NK-92 treated with Interleukin-12 subunit alpha and Interleukin-12 subunit beta, amount 100 ng/mL, for 24 hours (cell line): ENCODE data around the gene PLXNA2.

Source experiments
- DNase-seq: peaks from one replicate; lab custom pipeline; 2025; lab: John Stamatoyannopoulos, UW

The PLXNA2 gene

DNA sequence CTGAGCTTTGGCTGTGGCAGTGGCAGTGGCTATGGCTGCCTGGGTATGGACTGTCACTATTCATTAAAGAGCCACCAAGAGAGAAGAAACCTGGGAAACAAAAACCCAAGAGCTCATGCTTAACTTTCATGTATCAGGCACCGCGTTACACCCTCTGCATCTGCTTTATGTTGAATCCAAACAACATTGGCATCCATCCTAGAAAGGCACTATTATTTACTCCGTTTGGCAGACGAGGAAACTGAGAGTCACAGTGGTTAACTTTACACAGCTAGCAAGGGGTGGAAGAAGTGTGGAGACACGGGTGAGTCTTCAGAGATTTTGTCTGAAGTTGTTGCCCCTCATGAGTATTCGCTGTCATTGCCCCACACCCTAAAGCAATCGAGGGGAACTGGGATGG, 63.8 kb downstream of the PLXNA2 start:
- no peak for DNase-seq

DNA sequence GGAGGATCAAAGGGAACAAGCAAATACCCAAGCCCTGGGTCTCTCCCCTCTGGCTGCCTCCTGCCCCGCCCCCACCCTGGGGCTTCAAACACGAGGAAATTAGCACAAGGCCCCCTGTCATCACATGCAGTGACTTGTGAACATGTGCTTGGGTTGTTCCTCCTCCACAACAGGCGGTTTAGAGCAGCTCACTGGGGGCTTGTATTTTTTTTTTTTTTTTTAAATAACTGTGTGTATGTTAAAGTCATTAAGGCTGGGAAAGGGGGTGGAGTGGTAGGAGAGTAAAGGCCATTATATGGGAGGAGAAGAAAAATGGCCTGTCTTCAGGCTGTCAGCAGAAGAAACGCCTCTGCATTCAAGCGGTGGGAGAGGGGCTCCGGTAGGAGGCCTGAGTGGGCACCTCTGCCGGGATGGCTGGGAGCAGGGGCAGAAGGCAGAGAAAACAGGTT, 64.2 kb downstream of the PLXNA2 start:
- no peak for DNase-seq

DNA sequence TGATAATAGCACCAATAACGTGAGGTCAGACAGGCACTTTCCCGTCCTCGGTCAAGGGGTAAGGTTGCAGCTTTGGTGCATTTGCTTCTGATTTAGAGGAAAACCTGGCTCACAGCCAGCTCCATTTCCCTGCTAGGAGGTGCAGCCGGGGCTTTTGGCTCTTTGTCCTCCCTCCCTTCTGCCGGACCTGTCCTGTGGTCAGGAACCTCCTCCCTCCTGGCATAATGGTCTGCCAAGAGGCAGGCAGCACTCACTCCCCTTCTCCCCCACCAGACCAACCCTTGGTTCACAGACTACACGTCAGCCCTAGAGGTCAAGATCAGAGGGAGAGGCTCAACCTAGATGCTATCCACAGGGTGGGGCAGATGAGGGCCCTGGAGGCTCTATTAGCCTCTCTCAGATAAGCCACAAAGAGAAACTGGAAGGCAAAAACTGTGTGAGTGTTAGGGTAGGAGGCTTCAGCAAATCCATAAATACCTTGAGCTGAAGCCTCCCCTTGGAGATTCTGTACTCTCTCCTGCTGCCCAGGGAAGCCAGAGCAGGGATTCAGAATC, 64.8 kb downstream of the PLXNA2 start:
- no peak for DNase-seq

DNA sequence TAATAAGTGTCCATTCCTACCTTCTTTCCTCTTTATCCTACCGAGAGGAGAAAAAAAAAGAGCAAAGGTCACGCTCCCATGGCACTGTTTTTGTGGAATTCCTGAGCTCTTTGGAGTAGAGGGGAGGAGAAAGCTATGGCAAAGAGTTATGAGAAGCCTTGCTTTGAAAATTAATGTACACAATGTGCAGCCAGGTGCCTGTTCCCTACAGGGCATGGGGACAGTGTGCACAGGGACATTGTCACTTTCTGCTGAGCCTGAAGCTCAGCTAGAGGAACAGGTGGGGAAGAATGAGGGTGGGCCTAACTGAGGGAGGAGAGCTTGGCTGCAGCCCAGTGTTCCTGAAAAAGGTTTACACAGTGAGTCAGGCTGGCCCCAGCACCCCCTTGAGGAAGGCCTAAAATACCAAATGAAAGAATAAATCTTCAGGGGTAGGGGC, 66.1 kb downstream of the PLXNA2 start:
- DNase-seq, result no peak

DNA sequence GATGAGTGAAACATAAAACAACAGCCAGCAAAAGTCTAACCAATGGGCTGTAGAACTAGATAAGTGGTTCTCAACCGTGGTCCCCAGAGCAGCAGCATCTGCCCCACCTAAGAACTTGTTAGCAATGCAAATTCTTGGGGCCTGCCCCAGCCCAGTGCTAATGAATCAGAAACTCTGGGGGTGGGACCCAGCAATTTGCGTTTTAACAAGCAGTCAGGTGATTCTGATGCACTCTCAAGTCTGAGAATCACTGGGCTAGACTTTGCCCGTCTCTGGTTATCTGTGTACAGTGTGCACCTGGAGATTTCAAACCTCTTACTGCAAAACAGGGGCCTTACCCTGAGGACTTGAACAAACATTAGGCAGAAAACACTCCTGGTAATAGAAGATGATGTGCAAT, 66.5 kb downstream of the PLXNA2 start:
- no peak for DNase-seq

DNA sequence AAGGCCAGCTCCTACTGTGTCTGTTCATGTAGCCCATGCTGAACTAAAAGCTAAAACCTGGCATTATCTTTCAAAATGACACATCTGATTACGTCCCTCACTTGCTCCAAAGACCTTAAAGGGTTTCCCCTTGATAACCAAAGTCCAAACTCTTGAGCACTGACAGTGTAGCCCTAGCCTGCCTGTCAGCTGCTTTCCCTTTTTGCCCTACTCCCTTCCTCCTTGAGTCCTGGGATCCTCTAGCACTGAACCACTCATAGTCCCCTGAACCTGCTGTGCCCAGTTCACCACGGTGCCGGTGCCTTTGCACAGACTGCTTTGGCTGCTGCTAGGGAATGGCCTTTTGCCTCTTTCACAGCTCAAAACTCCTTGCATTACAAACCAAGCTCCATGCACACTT, 67.5 kb downstream of the PLXNA2 start:
- no peak for DNase-seq

DNA sequence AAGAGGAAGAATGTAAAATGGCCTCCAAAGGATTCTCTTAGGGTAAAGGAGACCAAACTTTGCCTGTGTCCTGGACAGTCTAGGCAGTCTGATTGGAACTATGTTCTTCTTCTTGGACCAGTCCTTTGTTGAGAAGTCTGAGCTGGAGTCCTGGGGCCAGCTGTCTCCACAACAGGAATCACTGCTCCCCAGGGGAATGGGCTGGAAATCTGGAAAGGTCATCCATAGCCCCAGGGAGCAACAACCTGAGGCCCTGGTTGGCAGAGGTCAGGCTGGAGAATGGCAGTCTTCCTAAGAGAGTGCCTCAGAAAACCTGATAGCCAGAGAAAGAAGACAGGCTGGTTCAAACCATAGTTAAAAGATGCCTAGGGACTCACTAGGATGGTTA, 68.7 kb downstream of the PLXNA2 start:
- no peak for DNase-seq

DNA sequence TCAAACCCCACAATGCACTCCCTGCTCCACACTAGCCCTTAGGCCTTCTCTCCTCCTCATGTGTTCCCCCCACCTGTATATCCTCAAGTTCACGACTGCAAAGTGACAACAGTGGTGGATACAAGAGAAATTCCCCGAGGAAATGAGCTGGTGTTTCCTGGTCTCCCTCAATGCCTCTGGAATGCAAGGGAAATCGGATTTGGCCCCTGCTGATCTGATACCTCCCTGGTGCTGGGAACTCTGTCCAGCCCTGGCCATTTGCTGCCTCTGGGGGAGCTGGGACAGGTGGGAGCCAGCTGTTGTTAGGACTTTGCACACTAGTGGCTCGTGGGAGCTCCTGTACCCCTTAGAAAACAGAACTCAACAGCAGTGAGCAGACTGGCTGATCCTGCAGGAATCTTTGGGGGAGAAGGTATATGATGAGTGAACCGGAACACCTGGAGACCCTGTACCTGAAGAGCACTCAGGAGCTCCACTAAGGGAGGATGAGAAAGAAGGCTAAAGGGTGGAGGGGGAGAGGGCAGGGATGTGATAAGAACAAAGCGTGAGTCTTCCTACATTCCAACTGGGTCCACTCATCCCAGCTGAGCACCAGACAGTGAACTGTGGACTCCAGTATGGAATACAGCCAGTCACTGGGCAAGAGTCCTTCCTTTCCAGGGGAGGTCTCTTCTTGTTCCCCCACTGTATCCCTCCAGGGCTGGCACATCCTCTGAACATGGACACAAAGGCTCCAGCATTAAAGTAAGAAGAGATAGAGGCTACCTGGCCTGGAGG, 69.3 kb downstream of the PLXNA2 start:
- DNase-seq, result no peak

DNA sequence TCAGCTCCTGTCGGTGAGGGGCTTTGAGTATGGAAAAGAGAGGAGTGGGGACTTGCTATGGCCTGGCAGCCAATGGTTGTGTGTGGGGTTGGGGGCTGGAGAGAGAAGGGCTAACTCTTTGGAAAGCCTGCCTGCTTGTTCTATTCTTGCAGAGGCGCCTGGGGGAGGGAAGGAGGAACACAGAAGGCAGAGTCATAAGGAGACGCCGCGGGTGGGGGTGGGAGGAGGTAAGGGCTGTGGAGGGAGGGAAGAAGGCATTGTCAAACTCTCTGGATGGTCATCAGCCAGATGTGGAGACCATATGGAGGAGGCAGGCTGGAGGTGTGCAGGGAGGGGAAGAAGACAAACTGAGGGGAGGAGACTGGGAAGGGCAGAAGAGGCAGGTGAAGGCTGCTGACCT, 70.0 kb downstream of the PLXNA2 start:
- no peak for DNase-seq

DNA sequence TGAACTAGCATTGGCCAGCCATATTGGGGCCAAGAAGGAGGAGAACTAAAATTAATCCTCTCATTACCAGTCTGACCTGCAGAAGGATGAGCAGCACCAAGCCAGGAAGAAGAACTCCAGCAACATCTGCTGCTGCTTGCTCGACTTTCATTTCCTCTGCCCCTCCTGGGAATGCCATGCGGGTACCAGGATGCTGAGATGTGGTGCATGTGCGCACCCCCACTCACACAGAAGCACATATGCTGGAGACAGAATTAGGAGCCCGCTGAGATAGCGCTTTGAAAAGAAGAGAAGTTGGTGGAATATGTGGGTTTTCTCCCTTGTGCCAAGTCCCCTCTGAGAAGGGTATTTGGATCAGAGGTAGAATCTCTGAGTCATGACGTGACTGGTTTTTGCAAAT, 70.4 kb downstream of the PLXNA2 start:
- DNase-seq, result no peak

DNA sequence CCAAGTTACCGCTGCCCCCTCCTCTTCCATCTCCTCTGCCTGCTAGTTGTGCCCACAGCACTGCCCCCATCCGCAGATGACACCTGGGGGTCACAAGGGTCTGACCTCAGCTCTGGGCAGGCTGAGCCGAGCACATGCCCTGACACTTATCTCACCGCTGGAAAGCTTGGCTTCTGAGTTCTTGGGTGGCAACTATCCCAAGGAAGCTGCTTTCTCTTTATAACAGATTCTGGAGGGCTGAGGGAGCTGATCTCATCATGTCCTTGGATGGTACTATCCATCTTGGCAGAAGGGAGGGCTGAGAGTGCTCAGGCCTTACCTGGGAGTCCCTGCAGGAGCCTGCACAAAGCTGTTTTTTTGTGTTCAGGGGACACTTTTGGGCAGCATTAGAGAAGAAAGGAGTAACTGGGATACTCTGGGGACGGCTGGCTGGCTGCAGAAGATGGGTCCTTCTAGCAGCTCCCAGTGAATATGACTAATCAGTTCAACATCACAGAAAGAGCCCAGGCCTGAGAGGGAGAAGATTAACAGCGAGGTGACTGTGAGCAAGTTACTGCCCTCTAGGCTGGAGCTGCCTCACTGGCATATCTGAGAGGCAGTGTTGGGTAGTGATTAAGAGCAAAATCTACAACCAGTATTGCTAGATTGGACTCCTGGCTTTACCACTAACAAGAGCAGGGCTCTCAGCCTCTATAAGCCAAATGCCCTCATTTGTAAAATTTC, 71.6 kb downstream of the PLXNA2 start:
- no peak for DNase-seq

DNA sequence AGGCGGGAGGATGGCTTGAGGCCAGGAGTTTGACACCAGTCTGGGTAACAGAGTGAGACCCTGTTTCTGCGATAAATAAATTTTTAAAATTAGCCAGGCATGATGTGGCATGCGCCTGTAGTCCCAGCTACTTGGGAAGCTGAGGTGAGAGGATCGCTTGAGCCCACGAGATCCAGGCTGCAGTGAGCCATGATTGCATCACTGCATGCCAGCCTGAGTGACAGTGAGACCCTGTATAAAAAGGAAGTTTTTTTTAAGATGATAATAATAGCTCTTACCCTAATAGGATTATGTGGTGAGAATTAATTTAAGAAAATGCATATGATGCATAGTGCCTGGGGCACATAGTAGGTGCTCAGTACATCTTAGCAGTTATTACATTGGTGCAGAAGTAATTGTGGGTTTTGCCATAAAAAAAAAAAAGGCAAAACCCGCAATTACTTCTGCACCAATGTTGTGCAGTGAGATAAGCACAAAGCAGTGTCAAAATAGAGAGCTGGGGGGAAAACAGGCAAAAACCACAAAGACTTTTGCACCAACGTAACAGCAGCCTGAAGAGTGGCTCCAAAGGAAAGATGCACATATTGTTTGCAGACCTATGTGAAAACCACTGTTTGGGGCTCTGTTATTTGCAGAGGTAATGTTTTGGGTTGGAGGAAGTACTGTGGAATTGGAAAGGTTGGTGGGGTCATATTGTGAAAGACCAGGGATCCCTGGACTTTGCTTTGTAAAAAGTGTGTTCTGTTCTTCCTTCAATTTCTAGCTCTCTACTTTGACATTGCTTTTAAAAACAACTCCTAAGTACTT, 72.4 kb downstream of the PLXNA2 start:
- DNase-seq, result no peak

DNA sequence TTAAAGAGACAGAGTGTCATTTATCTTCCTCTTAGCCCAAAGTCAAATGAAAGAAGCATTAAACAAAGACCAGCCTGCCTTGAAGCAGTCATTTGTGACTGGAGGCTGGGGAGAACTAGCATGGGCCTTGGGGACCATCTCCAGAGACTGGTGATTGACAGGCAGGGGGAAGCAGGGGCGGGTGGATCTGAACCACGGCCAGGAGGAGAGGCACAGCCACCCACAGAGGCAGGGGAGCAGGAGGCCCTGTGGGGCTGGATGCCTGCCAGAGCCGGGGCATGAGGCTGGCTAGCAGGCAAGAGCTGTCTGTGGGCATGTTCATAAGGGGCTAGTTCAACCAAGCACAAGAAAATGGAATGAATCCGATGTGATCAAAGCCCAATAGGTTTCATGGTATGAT, 73.9 kb downstream of the PLXNA2 start:
- DNase-seq, result no peak

DNA sequence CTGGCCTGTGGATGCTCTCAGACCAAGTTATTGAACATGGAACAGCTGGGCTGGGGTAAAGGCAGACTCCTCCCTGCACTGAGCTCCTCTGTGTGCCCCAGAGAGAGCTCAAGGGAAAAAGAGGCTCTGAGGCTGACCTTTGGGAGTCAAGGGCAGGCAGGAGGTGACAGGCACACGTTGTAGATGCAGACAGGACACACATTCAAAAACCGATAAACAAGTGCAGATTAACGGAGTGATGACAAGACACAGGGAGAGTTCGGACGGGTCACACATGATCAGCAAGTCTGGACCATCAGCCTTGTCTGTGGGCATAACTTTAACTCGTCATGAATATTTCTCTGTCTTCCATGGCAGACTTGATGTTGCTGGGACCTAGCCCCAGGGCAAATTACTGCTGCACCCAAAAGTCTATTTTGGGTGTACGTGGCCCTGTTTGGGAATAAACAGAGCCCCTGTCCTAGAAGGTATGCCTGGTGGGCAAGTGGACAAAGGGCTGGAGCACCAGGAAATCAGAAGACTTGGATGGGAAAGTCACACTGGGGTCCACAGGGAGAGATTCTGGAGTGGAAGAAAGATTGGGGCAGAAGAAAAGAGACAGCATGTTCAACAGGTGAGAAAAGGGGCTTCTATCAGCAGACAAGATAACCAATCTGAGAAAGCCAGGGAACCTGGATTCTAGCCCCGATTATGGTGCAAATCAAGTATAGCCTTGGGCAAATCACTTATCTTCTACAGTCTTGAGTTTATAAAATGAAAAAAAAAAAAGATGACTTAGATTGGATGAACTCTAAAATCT, 74.9 kb downstream of the PLXNA2 start:
- no peak for DNase-seq

DNA sequence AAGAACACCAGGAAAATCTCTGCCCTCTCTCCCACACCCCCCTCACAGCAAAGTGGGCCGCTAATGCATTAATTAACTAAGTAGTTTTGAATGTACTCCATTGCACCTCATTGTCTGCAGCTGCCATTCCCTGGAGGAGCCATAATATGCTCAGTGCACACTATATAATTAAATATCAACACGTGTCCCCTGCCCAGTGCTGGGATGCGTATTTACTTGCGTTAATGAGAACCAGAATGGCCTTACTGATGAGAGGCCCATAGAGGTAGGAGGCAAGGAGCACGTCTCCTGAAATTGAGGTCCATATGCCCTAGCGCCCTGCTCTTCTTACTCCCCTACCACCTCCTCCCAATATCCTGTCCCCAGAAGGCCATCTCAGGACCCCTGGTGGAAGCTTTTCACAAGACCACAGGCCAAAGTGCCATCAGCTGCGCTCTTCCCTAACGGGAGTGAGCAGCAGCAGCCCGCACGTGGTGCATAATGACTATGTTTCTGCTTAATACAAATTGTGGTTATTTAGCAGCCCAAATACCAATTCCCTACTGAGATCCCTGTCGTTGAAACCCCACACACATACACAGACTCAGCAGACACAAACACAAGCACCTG, 76.8 kb downstream of the PLXNA2 start:
- DNase-seq, result no peak

DNA sequence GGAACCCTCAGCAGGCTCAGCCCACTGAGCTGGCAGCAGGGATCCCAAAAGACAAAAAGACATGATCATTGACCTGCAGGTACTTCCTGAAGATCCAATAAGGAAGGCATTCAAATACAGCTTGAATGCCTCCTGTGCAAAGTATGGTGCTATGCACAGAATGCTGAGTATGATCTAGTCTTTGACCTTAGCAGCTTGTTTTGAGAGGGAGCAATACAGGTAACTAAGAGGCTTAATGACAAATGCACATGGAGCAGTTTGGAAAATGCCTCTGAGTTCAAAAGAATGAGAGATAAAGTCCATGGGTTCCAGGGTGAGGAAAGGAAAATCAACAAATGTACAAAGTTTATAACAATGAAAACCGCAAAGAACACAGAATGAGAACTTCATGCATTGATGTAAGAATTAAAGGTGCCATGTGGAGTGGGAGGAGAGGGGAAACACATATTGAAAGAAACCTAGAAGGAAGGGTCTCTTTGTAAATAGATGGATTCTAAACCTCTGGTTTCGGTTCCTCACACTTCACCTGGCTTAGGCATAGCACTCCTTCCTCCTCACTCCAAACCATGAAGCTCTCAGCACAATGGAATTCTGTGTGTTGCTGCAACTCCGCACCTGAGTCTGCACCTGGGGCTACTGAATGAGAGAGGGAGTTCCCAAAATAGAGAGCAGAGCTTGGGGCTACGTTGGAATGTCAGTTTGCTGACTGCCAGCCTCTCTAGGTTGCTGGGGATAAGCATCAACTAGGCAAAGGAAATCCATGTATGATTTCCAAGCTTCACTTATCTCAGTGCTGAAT, 77.6 kb downstream of the PLXNA2 start:
- no peak for DNase-seq

DNA sequence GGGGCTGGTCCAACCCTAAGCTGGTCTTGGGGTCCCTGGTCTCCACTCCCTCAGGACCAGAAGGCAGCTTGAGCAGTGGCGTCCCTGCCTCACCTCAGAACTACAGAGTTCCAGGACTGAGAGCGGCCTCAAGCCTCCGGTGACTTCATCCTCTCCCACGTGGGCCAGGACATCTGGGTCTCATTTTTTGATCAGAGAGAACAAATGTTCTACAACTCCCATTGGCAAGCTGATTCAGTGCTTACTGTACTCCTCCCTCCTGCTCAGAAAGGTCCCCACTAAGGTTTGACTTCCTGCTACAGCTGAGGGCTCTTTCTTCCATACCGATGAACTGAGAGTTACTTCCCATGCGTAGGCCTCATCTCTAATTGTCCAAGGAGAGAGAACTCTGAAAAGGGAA, 78.5 kb downstream of the PLXNA2 start:
- no peak for DNase-seq

DNA sequence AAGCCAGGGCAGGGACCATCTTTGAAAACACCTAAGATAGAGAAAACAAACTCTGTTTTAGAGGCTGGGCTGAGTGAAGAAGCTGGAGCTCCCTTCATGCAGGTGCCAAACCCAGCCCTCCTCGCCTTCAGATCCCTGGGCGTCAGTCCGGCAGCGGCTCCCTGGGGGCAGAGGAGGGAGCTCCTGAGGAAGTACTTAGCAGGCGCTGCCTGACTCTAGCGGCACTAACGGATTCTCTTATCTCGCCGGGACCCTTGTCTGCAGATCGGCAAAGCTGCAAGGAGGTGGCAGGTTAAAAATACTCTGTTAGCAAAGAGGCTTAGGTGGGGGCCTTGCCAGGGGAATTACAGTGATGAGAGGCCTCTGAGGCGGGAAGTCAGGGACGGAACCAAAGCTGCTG, 79.6 kb downstream of the PLXNA2 start:
- DNase-seq, result no peak

DNA sequence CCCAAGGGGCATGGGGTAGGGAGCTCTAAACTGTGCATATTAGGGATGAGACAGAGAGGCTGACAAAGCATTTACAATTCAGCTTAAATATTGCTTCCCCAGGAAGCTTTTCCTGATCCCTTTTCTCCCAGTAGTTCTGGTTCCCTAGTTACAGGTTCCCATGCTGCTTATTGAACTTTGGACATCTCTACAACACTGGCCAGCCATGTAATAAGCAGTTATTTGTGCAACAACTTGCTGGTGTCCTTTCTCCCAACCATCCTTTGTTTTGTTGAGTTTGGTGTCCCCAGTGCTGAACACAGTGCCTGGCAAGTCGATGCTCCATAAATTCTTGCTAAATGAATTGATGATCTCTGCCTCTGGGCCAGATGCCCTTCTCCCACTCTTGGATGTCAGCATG, 80.6 kb downstream of the PLXNA2 start:
- DNase-seq, result no peak

DNA sequence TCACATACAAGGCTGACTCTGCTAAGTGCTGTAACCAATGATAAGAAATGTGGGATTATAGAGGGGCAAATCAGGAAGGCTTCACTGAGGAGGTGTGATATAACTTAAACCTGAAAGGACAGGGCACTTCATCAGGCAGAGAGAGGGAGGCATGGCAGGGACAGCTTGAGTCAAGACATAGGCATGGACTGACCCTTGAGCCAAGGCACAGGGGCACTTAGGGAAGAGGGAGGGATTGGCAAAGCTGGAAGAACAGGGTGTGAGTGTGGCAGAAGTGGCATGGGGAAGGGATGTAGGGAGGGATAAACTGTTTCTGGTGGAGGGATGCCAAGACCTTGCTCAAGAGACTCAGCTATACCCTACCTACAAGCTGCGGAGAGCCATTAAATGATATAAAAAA, 81.3 kb downstream of the PLXNA2 start:
- DNase-seq, result no peak
